HCT116 (cell line): ENCODE data around the gene UMPS. TPM values are rescaled to one million over a fixed set of nuclear protein-coding genes. Genes with fewer than 3 reads are reported as not detected.

ENCODE experiments used
- ATAC-seq: fragments of 200-7000 bp; cut with Tn5 transposase; 2 replicates; pipeline ENCODE4 v1.9.1; 2020; ENCODE audit warnings: mild to moderate bottlenecking, moderate library complexity
- BruUV-seq: library from RNA; stranded (reverse); fragments of 400-500 nt; replicated peaks from 2 replicates; lab custom pipeline; 2021; lab: Mats Ljungman, UMichigan
- CTCF ChIA-PET: fragments of 300-600 bp; sonication (Branson Sonifier 250); formaldehyde crosslinking; loops from one replicate; lab custom pipeline; 2021; ENCODE audit warnings: antibody characterized with exemption; lab: Charles Lee
- POLR2A ChIA-PET: fragments of 300-600, 350-600 bp; sonication (Branson Sonifier 250); formaldehyde crosslinking; loops from one replicate; lab custom pipeline; 2021; ENCODE audit warnings: antibody characterized with exemption; lab: Charles Lee
- RAD21 ChIA-PET, 2 experiments: fragments of 300-600 bp; sonication (Branson Sonifier 250); formaldehyde crosslinking; loops; one replicate each; lab custom pipeline; 2023; ENCODE audit warnings: low total read pairs in 2 of 2; ENCODE audit not compliant: uncharacterized antibody in 2 of 2, unreplicated experiment in 2 of 2, low non-redundant PET in 1 of 2; lab: Charles Lee
- DNase-seq: peaks from one replicate; pipeline ENCODE4 v3.0.0-alpha.2; 2010; ENCODE audit warnings: low read depth, low spot score
- H2AFZ ChIP-seq: fragments of 200-600 bp; shearing (Covaris generic), sonication (generic); 2 replicates; pipeline ENCODE4 v1.6.1; 2017; ENCODE audit warnings: low read depth, mixed run types, mixed read lengths, antibody characterized with exemption, low read length; ENCODE audit not compliant: poor library complexity, severe bottlenecking
- H3K27ac ChIP-seq: 2 replicates; pipeline ENCODE4 v1.5.1; 2012; ENCODE audit warnings: low read depth, low read length
- H3K27me3 ChIP-seq: fragments of 200-600 bp; sonication (generic); 2 replicates; pipeline ENCODE4 v1.6.1; 2016; ENCODE audit warnings: mixed run types, low read length, mixed read lengths; ENCODE audit not compliant: insufficient read depth
- H3K36me3 ChIP-seq, 2 experiments: fragments of 200-500 bp in 1 of 2; fragments of 200-600 bp in 1 of 2; sonication (Bioruptor generic) in 1 of 2; sonication (generic) in 1 of 2; 2 replicates each; pipeline versions ENCODE4 v1.5.1 to v1.6.1; 2014 to 2016; ENCODE audit warnings: low read length in 2 of 2, inconsistent platforms in 1 of 2, mixed read lengths in 1 of 2, mixed run types in 1 of 2; ENCODE audit not compliant: insufficient read depth in 2 of 2, control insufficient read depth in 1 of 2
- H3K4me1 ChIP-seq, 2 experiments: fragments of 200-600 bp in 1 of 2; sonication (generic) in 1 of 2; 2 replicates each; pipeline versions ENCODE4 v1.5.1 to v1.6.1; 2012 to 2017; ENCODE audit warnings: low read length in 2 of 2, inconsistent platforms in 1 of 2, mild to moderate bottlenecking in 1 of 2, mixed read lengths in 1 of 2, mixed run types in 1 of 2, moderate library complexity in 1 of 2; ENCODE audit not compliant: insufficient read depth in 2 of 2, control insufficient read depth in 1 of 2
- H3K4me2 ChIP-seq: fragments of 200-600 bp; sonication (generic); 2 replicates; pipeline ENCODE4 v1.6.1; 2017; ENCODE audit warnings: mixed run types, low read length, mixed read lengths
- H3K4me3 ChIP-seq, 2 experiments: fragments of 200-600 bp in 1 of 2; sonication (generic) in 1 of 2; replicated peaks in 1 of 2; 2 replicates each; pipeline ENCODE4 v1.5.1; 2011 to 2016; ENCODE audit warnings: low read length in 2 of 2, control low read depth in 1 of 2, low read depth in 1 of 2, mild to moderate bottlenecking in 1 of 2, mixed read lengths in 1 of 2, mixed run types in 1 of 2
- H3K79me2 ChIP-seq: fragments of 200-600 bp; sonication (generic); 2 replicates; pipeline ENCODE4 v1.6.1; 2017; ENCODE audit warnings: mild to moderate bottlenecking, mixed run types, low read length, moderate library complexity, mixed read lengths; ENCODE audit not compliant: insufficient read depth
- H3K9ac ChIP-seq: fragments of 200-600 bp; sonication (generic); 2 replicates; pipeline ENCODE4 v1.6.1; 2016; ENCODE audit warnings: low read length, mixed read lengths
- H3K9me2 ChIP-seq: fragments of 200-600 bp; sonication (generic), shearing (Covaris generic); 2 replicates; pipeline ENCODE4 v1.6.1; 2017; ENCODE audit warnings: mixed run types, mild to moderate bottlenecking, moderate library complexity; ENCODE audit not compliant: insufficient read depth
- H3K9me3 ChIP-seq, 2 experiments: fragments of 200-500 bp in 1 of 2; fragments of 200-600 bp in 1 of 2; sonication (Bioruptor generic) in 1 of 2; sonication (generic) in 1 of 2; 2 replicates each; pipeline ENCODE4 v1.6.1; 2014 to 2017; ENCODE audit warnings: low read length in 2 of 2, mixed read lengths in 2 of 2, inconsistent platforms in 1 of 2, low read depth in 1 of 2, mild to moderate bottlenecking in 1 of 2, mixed run types in 1 of 2, moderate library complexity in 1 of 2; ENCODE audit not compliant: control insufficient read depth in 1 of 2, insufficient read depth in 1 of 2
- H4K20me1 ChIP-seq: fragments of 200-600 bp; sonication (generic), shearing (Covaris generic); 2 replicates; pipeline ENCODE4 v1.6.1; 2017; ENCODE audit warnings: mixed run types, mild to moderate bottlenecking, moderate library complexity; ENCODE audit not compliant: insufficient read depth
- CEBPB ChIP-seq: IDR thresholded peaks from 2 replicates; pipeline ENCODE4 v1.6.1; 2012; ENCODE audit warnings: low read depth
- EGR1 ChIP-seq: IDR thresholded peaks from 2 replicates; pipeline ENCODE4 v1.6.1; 2012; ENCODE audit warnings: low read depth
- ELF1 ChIP-seq: IDR thresholded peaks from 2 replicates; pipeline ENCODE4 v1.6.1; 2012; ENCODE audit warnings: low read depth, borderline replicate concordance
- EZH2 ChIP-seq: fragments of 200-600 bp; sonication (generic); IDR thresholded peaks from 2 replicates; pipeline ENCODE4 v1.6.1; 2017; ENCODE audit warnings: antibody characterized with exemption, mixed run types
- JUND ChIP-seq: IDR thresholded peaks from 2 replicates; pipeline ENCODE4 v1.6.1; 2012
- REST ChIP-seq: IDR thresholded peaks from 2 replicates; pipeline ENCODE4 v1.6.1; 2012; ENCODE audit warnings: low read depth
- SIN3A ChIP-seq: IDR thresholded peaks from 2 replicates; pipeline ENCODE4 v1.6.1; 2012; ENCODE audit warnings: low read depth
- SP1 ChIP-seq: IDR thresholded peaks from 2 replicates; pipeline ENCODE4 v1.6.1; 2012; ENCODE audit warnings: low read depth
- ZBTB33 ChIP-seq: IDR thresholded peaks from 2 replicates; pipeline ENCODE4 v1.6.1; 2011; ENCODE audit warnings: mild to moderate bottlenecking, low read length, moderate library complexity; ENCODE audit not compliant: insufficient replicate concordance; ENCODE audit errors: extremely low read depth
- intact Hi-C: fragments of 100-400 bp; cut with micrococcal nuclease; formaldehyde crosslinking; loops from 2 replicates; pipeline ENCODE4 v1.10.0; 2022
- total RNA-seq: library from RNA; stranded (reverse); gene quantifications from one replicate; pipeline ENCODE4 v1.2.1, GENCODE V29; 2021; ENCODE audit not compliant: unreplicated experiment
- TF ChIP-seq, protein P1 (sequence below), 3 experiments: fragments of 200-600 bp in 1 of 3; sonication (generic) in 1 of 3; IDR thresholded peaks in 2 of 3; conservative IDR thresholded peaks in 1 of 3; 2 replicates each; pipeline ENCODE4 v1.5.1; 2012 to 2017; ENCODE audit warnings: low read depth in 2 of 3, low read length in 2 of 3, antibody characterized with exemption in 1 of 3, borderline replicate concordance in 1 of 3, control low read depth in 1 of 3, mild to moderate bottlenecking in 1 of 3, mixed read lengths in 1 of 3, mixed run types in 1 of 3, moderate library complexity in 1 of 3; ENCODE audit not compliant: insufficient read depth in 1 of 3

UMPS gene
- total RNA-seq, 1 experiment from 2014 or later, result 41.3 TPM

GRCh38 chr3:124777762-124778470 lies 47.7 kb downstream of the UMPS start:
- RAD21 ChIA-PET, result interaction anchor here in 1 of 2 experiments (1.0 kb wide), 1 partner anchor 123 kb away, joined by 3 read pairs; no protein-coding TSS in a partner anchor
- Histone ChIP-seq H3K4me2 (no peak overlapping the region), H3K9me3 (no peaks in the 10 kb centered on the region), H4K20me1 (no peaks in the 10 kb centered on the region), H3K79me2 (no peaks in the 10 kb centered on the region)
- TF ChIP-seq REST (no peak), EGR1 (no peak), ELF1 (no peak), CEBPB (no peak), SIN3A (no peak), JUND (no peak), SP1 (no peak), ZBTB33 (no peak), EZH2 (no peak)
- TF ChIP-seq, protein P1, sequence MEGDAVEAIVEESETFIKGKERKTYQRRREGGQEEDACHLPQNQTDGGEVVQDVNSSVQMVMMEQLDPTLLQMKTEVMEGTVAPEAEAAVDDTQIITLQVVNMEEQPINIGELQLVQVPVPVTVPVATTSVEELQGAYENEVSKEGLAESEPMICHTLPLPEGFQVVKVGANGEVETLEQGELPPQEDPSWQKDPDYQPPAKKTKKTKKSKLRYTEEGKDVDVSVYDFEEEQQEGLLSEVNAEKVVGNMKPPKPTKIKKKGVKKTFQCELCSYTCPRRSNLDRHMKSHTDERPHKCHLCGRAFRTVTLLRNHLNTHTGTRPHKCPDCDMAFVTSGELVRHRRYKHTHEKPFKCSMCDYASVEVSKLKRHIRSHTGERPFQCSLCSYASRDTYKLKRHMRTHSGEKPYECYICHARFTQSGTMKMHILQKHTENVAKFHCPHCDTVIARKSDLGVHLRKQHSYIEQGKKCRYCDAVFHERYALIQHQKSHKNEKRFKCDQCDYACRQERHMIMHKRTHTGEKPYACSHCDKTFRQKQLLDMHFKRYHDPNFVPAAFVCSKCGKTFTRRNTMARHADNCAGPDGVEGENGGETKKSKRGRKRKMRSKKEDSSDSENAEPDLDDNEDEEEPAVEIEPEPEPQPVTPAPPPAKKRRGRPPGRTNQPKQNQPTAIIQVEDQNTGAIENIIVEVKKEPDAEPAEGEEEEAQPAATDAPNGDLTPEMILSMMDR (IDR thresholded peaks at IDR 0.05 in 2 of 3, conservative IDR thresholded peaks at IDR 0.05 in 1 of 3; ENCODE audit: borderline replicate concordance in 1 of 3, insufficient read depth in 1 of 3, low read depth in 2 of 3, low read length in 2 of 3), result no peak
- TF ChIP-seq, all 23 proteins: peak for 0
- H3K9me2 ChIP-seq, result no peaks in the 10 kb centered on the region
- ATAC-seq, result no peak
- no peak overlapping the region for H3K9ac ChIP-seq
- no peak overlapping the region for H2AFZ ChIP-seq
- no peaks in the 10 kb centered on the region for H3K36me3 ChIP-seq
- H3K27me3 ChIP-seq, result no peaks in the 10 kb centered on the region
- intact Hi-C loops, result no loop called here
- DNase-seq, result no peak
- BruUV-seq, result no TSS peak
- ChIA-PET CTCF (no interaction called here), POLR2A (no interaction called here)
- peaks cover 10 to 16% of the 10 kb centered on the region in 2 experiments for H3K4me1 ChIP-seq
- H3K27ac ChIP-seq, result no peak overlapping the region
- H3K4me3 ChIP-seq, result no peak overlapping the region
